Heart right ventricle (tissue), 16 donors: ENCODE measurements around the gene DNAJB14. TPM values are rescaled to one million over a fixed set of nuclear protein-coding genes. Genes with fewer than 3 reads are reported as not detected.

Experiments
- ATAC-seq, 8 donors: fragments of 200-7000 bp; cut with Tn5 transposase; one replicate each; pipeline ENCODE4 v1.9.1; 2020; ENCODE audit warnings: mild to moderate bottlenecking in 8 of 8, moderate library complexity in 8 of 8, moderate number of reproducible peaks in 1 of 8
- DNase-seq, 2 donors: peaks; one replicate each; pipeline ENCODE4 v3.0.0-alpha.2; 2020
- H3K27ac ChIP-seq, 10 donors: fragments of 200-600 bp; sonication (generic) in 2 of 10; one replicate each; pipeline versions ENCODE4 v1.5.0 to v1.8.0; 2020 to 2022; ENCODE audit warnings: mild to moderate bottlenecking in 3 of 10
- H3K27me3 ChIP-seq, 7 donors: fragments of 200-600 bp; one replicate each; pipeline ENCODE4 v1.8.0; 2021 to 2022; ENCODE audit warnings: mild to moderate bottlenecking in 2 of 7
- H3K36me3 ChIP-seq, 9 donors: fragments of 200-600 bp; sonication (generic) in 1 of 9; one replicate each; pipeline versions ENCODE4 v1.5.0 to v1.8.0; 2020 to 2022; ENCODE audit warnings: mild to moderate bottlenecking in 2 of 9
- H3K4me1 ChIP-seq, 9 donors: fragments of 200-600 bp; sonication (generic) in 1 of 9; one replicate each; pipeline versions ENCODE4 v1.5.0 to v1.8.0; 2020 to 2022; ENCODE audit warnings: mild to moderate bottlenecking in 4 of 9
- H3K4me3 ChIP-seq, 10 donors: fragments of 200-600 bp; sonication (generic) in 2 of 10; one replicate each; pipeline versions ENCODE4 v1.5.0 to v1.8.0; 2020 to 2022; ENCODE audit warnings: mild to moderate bottlenecking in 7 of 10, moderate library complexity in 2 of 10
- H3K9me3 ChIP-seq, 11 donors: fragments of 200-600 bp in 10 of 11; sonication (generic) in 2 of 11; one replicate each; pipeline versions ENCODE4 v1.5.0 to v1.8.0; 2013 to 2022; ENCODE audit warnings: mild to moderate bottlenecking in 2 of 11, control low read depth in 1 of 11, moderate library complexity in 1 of 11
- WGBS, 2 donors: extraction: QIAGEN DNeasy Blood & Tissue Kit; methylation state at CpG; one replicate each; pipeline ENCODE4 v1.1.7; 2013; ENCODE audit warnings: inconsistent platforms in 1 of 2; 5-methylcytosine and 5-hydroxymethylcytosine counted together
- intact Hi-C, 10 donors: fragments of 100-400 bp; cut with DNase I; formaldehyde crosslinking; loops; one replicate each; pipeline versions ENCODE4 v1.11.1 to v1.14.2; 2022
- polyA plus RNA-seq, 2 donors: library from polyadenylated mRNA; stranded (reverse); fragments of 200-250 nt; gene quantifications; one replicate each; pipeline ENCODE4 v1.2.3, GENCODE V29; 2013
- total RNA-seq, 10 donors: library from RNA; stranded (reverse); fragmentation: NEBNext Ultra II Directional in 3 of 10; extraction: Animal tissue kit (Norgen Biotek cat#: 25700) in 3 of 10; gene quantifications; one replicate each; pipeline versions ENCODE4 v1.2.1 to v1.2.4, GENCODE V29; 2021 to 2023
- TF ChIP-seq, protein P1 (sequence below), 9 donors: fragments of 200-600 bp; sonication (generic) in 2 of 9; IDR thresholded peaks; one replicate each; pipeline versions ENCODE4 v1.5.0 to v1.8.0; 2021 to 2022; ENCODE audit warnings: antibody characterized with exemption in 9 of 9, mild to moderate bottlenecking in 5 of 9, moderate library complexity in 1 of 9
- donor health status: Arrhythmogenic right ventricular cardiomyopathy.
- donor health status: ischemic (EF 13 %, LVEDD 7.1; RV severe dilation, severe dysfunction).
- donor health status: healthy with polysubstance abuse.
- donor health status: DM: no; HTN: yes; CAD: no.
- donor health status: DM: no; HTN: no; CAD: no.
- donor health status: ischemic (EF 25% LVEDD 6.9; RV normal size, moderate dysfunction).
- donor health status: ischemic (EF 25% LVEDD 5.7; RV mildly dilated, moderate dysfunction).
- donor health status: healthy.
- donor health status: DM: yes; HTN: yes; CAD: no.
- donor health status: Ischemic cardiomyopathy.
- donor health status: ischemic (EF 35%, LVEDD 5.7; RV mildly dilated, moderate dysfunction).
- donor health status: nonischemic (EF 11% LVEDD 7.7; RV severe dilation, severe dysfunction).
- donor health status: DM: yes; HTN: yes; CAD: no.
- donor health status: PGD.
- donor health status: ischemic (EF 29% LVEDD 5.4; RV normal size, mild dysfunction).
- donor health status: nonischemic (EF 23%, LVEDD 6.1; RV moderate dilation, normal function).

DNAJB14 gene
- total and polyA plus RNA-seq, 12 donors, result 4.7 to 25.9 (median 19.6) TPM

DNA sequence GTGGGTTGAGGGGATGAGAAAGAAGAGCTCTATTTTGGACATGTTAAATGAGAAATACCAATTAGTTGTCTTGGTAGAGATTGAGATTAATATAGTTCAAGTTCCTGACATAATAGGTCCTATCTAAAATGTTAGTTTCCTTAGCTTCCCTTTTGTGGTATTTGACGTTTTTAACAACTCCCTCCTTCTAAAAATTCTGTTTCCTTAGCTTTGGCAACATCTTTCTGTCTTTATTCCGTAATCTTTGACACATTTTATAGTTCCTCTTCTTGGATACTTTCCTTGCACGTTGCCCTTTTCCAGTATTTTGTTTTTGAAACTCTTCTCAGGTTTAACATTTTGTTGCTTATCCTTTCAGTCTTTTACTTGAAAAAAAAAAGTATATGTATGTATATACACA is 89.1 kb downstream of the DNAJB14 start:
- 54 to 66% methylated on average over 3 of the region's 3 CpGs for WGBS, 2 donors
- peak in 1 of 8 donors; percentile 25 for ATAC-seq

DNA sequence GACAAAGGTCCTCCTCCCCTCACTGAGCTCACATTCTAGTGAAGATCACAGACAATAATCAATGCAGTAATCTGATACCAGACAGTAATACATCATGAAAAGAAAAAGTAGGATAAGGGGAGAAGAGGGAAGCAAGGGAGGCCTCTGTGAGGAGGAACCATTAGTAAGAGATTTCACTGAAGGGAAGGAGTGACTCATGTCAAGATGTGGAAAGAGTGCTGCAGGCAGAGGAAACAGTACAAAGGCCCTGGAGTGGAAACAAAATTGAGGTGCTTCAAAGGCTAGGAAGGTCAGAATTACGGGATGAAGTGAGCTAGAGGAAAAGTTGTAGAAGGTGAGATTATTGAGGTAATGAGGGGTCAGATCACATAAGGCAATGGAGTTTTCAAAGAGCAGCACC is 90.3 kb downstream of the DNAJB14 start:
- H3K27me3 ChIP-seq, result peaks cover 0 to 7% (median 0%) of the 10 kb centered on the region in 7 donors
- H3K4me3 ChIP-seq, result no peak overlapping the region
- peak overlapping the region in 1 of 10 donors; percentile 86 for H3K27ac ChIP-seq
- TF ChIP-seq, protein P1, sequence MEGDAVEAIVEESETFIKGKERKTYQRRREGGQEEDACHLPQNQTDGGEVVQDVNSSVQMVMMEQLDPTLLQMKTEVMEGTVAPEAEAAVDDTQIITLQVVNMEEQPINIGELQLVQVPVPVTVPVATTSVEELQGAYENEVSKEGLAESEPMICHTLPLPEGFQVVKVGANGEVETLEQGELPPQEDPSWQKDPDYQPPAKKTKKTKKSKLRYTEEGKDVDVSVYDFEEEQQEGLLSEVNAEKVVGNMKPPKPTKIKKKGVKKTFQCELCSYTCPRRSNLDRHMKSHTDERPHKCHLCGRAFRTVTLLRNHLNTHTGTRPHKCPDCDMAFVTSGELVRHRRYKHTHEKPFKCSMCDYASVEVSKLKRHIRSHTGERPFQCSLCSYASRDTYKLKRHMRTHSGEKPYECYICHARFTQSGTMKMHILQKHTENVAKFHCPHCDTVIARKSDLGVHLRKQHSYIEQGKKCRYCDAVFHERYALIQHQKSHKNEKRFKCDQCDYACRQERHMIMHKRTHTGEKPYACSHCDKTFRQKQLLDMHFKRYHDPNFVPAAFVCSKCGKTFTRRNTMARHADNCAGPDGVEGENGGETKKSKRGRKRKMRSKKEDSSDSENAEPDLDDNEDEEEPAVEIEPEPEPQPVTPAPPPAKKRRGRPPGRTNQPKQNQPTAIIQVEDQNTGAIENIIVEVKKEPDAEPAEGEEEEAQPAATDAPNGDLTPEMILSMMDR (IDR thresholded peaks at IDR 0.05), result no peak
- H3K9me3 ChIP-seq, result no peaks in the 10 kb centered on the region
- DNase-seq (no peak), ATAC-seq (peak in 4 of 8 donors; percentile 46 to 65 (median 55))
- 51 to 61% methylated on average over 1 of the region's 1 CpG for WGBS, 2 donors
- peaks cover 0 to 7% (median 0%) of the 10 kb centered on the region in 9 donors for H3K36me3 ChIP-seq
- intact Hi-C loops, result no loop called here
- H3K4me1 ChIP-seq, result peaks cover 0 to 50% (median 0%) of the 10 kb centered on the region in 9 donors

More for the DNA sequence above, 89.1 kb downstream of the DNAJB14 start:
- Histone ChIP-seq H3K27me3 (peaks cover 0 to 7% (median 0%) of the 10 kb centered on the region in 7 donors), H3K27ac (peak overlapping the region in 1 of 10 donors; percentile 86), H3K9me3 (no peaks in the 10 kb centered on the region), H3K4me3 (no peak overlapping the region), H3K36me3 (peaks cover 0 to 7% (median 0%) of the 10 kb centered on the region in 9 donors), H3K4me1 (peaks cover 0 to 44% (median 0%) of the 10 kb centered on the region in 9 donors)
- no peak for DNase-seq
- intact Hi-C loops, result no loop called here
- TF ChIP-seq, protein P1 (IDR thresholded peaks at IDR 0.05), result no peak

DNA sequence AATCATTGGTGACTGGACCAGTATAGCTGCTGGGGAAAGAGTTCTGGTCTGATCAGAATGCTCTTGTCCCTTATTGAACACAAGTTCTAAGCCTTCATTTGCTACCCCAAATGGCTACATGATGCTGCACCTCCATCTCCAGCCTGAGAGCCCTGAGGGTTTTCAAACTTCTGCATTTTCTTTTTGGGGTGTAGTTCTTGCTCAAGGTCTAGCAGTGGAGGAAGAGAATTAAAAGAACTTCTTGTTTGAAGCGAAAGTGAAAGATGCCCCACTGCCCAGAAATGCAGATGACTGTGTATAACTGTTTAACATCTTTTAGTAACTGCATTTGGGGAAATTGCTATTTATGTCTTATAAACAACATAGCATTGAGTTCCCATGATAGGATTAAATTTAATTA is 90.7 kb downstream of the DNAJB14 start:
- ATAC-seq (peak in 2 of 8 donors; percentile 27 to 66), DNase-seq (no peak)
- Histone ChIP-seq H3K4me3 (no peak overlapping the region), H3K9me3 (no peaks in the 10 kb centered on the region), H3K27ac (peak overlapping the region in 1 of 10 donors; percentile 86), H3K36me3 (peaks cover 0 to 7% (median 0%) of the 10 kb centered on the region in 9 donors), H3K4me1 (peaks cover 0 to 53% (median 0%) of the 10 kb centered on the region in 9 donors), H3K27me3 (peaks cover 0 to 7% (median 0%) of the 10 kb centered on the region in 7 donors)
- intact Hi-C loops, result no loop called here
- TF ChIP-seq, protein P1 (IDR thresholded peaks at IDR 0.05), result no peak
- WGBS, 2 donors, result 71 to 77% methylated on average over 1 of the region's 1 CpG

DNA sequence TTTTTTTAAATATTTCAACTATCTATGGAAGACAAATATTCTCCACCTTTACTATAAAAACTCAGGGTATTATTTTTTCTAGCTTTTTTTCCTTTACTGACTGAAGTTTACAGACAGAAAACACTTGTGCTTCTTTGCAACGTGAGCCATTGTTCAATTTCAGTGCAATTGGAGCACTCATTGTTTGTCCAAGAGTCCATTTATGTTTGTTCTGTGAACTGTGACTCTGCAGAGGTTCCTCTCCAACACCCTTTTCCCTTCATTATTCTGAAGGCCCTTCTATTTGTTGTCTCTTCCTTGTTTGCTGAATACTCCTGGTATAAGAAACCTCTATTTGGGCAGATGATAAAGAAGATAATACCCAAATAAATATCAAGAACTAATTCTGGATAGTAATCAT is 92.4 kb downstream of the DNAJB14 start:
- TF ChIP-seq, protein P1 (IDR thresholded peaks at IDR 0.05), result no peak
- Histone ChIP-seq H3K4me1 (peaks cover 0 to 50% (median 0%) of the 10 kb centered on the region in 9 donors), H3K27ac (peak overlapping the region in 1 of 10 donors; percentile 86), H3K9me3 (no peaks in the 10 kb centered on the region), H3K4me3 (no peak overlapping the region), H3K36me3 (peaks cover 0 to 7% (median 0%) of the 10 kb centered on the region in 9 donors), H3K27me3 (no peaks in the 10 kb centered on the region)
- intact Hi-C loops, result no loop called here
- WGBS, 2 donors, result 66 to 74% methylated on average over 1 of the region's 1 CpG
- no peak for DNase-seq
- ATAC-seq, result no peak
